BE2C (cell line): Measurements from ENCODE around the gene PRPS1.

Experiments used
- DNase-seq: peaks from one replicate; pipeline ENCODE4 v3.0.0-alpha.2; 2020
- H3K27me3 ChIP-seq: fragments of 250-450 bp; sonication (Bioruptor Pico); 2 replicates; pipeline ENCODE4 v1.5.1; 2020; ENCODE audit warnings: mild to moderate bottlenecking
- H3K36me3 ChIP-seq: fragments of 250-450 bp; sonication (Bioruptor Pico); 2 replicates; pipeline ENCODE4 v1.5.1; 2020; ENCODE audit warnings: mild to moderate bottlenecking
- H3K4me1 ChIP-seq: fragments of 250-450 bp; sonication (Bioruptor Pico); 2 replicates; pipeline ENCODE4 v1.5.1; 2020
- H3K4me3 ChIP-seq: 2 replicates; pipeline ENCODE4 v1.5.1; 2011; ENCODE audit warnings: low read depth, low read length
- H3K9me3 ChIP-seq: fragments of 250-450 bp; sonication (Bioruptor Pico); 2 replicates; pipeline ENCODE4 v1.5.1; 2020
- TF ChIP-seq, protein P1 (sequence below): IDR thresholded peaks from 2 replicates; pipeline ENCODE4 v1.5.1; 2012; ENCODE audit warnings: mild to moderate bottlenecking, low read depth, low read length

The PRPS1 gene

DNA sequence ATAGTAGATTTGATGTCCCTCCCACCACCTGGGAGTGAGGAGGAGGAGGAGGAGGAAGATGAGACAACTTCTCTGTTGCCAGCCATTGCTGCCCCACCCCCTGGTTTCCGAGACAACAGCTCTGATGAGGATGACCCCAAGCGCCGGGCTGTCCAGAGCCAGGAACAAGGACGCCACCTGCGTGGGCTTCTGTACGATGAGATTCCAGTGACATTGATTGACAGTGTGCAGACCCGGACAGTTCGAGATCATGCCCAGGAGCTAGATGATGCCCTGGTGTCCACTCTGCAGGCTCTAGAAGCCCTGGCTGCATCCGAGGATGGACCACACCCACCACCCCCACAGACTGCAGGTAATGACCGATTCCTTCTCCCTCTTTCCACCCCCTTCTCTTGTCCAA, 30.5 kb upstream of the PRPS1 start:
- Histone ChIP-seq H3K9me3 (no peaks in the 10 kb centered on the region), H3K27me3 (no peaks in the 10 kb centered on the region), H3K4me3 (no peak overlapping the region), H3K4me1 (no peaks in the 10 kb centered on the region), H3K36me3 (no peaks in the 10 kb centered on the region)
- DNase-seq = no peak
- TF ChIP-seq, protein P1, sequence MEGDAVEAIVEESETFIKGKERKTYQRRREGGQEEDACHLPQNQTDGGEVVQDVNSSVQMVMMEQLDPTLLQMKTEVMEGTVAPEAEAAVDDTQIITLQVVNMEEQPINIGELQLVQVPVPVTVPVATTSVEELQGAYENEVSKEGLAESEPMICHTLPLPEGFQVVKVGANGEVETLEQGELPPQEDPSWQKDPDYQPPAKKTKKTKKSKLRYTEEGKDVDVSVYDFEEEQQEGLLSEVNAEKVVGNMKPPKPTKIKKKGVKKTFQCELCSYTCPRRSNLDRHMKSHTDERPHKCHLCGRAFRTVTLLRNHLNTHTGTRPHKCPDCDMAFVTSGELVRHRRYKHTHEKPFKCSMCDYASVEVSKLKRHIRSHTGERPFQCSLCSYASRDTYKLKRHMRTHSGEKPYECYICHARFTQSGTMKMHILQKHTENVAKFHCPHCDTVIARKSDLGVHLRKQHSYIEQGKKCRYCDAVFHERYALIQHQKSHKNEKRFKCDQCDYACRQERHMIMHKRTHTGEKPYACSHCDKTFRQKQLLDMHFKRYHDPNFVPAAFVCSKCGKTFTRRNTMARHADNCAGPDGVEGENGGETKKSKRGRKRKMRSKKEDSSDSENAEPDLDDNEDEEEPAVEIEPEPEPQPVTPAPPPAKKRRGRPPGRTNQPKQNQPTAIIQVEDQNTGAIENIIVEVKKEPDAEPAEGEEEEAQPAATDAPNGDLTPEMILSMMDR = no peak

DNA sequence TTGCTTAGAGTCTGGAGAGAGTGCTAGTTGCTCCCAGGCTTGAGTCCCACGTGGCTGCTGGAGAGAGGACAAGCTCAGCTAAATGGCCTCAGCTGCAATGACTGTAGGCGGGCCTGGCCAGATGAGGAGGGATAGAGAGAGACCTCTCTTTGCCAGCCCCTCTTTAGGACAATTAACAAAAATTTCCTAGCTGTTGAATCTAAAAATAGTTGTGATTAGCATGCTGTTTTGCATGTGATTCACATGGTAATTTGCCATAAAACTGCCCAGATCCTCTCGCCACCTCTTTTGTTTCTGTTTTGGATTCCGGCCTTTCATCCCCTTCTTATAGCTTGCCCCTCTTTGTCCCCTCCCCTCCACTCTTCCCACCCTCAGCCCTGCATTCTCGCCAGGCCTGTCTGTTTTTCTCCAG, 28.9 kb upstream of the PRPS1 start:
- Histone ChIP-seq H3K4me1 (no peaks in the 10 kb centered on the region), H3K36me3 (no peaks in the 10 kb centered on the region), H3K4me3 (no peak overlapping the region), H3K27me3 (no peaks in the 10 kb centered on the region), H3K9me3 (no peaks in the 10 kb centered on the region)
- TF ChIP-seq, protein P1 = no peak
- DNase-seq = no peak

DNA sequence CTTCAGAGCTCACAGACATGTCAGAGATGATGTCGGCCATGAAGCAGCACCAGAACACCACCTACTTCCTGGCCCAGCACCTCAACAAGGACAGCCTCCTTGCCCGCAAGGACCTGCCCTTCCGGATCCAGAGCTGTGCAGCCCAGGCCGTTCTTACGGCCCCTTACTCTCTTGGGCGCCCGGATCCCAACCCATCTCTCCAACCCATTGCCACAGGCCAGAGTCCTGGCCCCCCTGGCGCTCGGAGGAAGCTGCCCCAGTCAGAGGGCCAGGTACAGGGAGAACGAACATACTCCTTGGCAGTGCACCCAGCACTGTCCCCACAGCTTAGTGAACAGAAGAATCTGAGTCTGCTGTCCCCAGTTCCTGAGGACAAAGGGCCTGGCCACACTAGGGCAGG, 27.9 kb upstream of the PRPS1 start:
- H3K4me3 ChIP-seq = no peak overlapping the region
- TF ChIP-seq, protein P1 = no peak
- H3K27me3 ChIP-seq = no peaks in the 10 kb centered on the region
- no peaks in the 10 kb centered on the region for H3K36me3 ChIP-seq
- H3K4me1 ChIP-seq = no peaks in the 10 kb centered on the region
- no peak for DNase-seq
- H3K9me3 ChIP-seq = no peaks in the 10 kb centered on the region

DNA sequence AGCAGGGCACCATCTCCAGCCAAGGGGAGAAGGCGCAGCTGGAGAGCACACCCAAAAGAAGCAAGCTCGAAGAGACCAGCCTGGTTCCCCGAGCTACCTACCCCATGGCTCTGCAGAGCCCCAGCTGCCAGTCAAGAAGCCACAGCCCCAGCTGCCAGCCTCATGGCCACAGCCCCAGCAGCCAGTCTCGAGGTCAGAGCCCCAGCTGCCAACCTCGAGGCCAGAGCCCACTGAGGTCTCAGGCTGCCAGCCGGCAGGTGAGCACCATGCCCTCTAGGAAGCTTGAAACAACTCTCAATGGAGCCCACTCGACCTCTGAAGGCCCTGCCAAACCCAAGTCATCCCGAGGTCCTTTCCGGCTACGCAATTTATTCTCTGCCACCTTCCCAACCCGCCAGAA, 27.0 kb upstream of the PRPS1 start:
- H3K9me3 ChIP-seq = no peaks in the 10 kb centered on the region
- H3K4me1 ChIP-seq = no peaks in the 10 kb centered on the region
- DNase-seq = no peak
- TF ChIP-seq, protein P1 = no peak
- H3K4me3 ChIP-seq = no peak overlapping the region
- H3K36me3 ChIP-seq = no peaks in the 10 kb centered on the region
- no peaks in the 10 kb centered on the region for H3K27me3 ChIP-seq

DNA sequence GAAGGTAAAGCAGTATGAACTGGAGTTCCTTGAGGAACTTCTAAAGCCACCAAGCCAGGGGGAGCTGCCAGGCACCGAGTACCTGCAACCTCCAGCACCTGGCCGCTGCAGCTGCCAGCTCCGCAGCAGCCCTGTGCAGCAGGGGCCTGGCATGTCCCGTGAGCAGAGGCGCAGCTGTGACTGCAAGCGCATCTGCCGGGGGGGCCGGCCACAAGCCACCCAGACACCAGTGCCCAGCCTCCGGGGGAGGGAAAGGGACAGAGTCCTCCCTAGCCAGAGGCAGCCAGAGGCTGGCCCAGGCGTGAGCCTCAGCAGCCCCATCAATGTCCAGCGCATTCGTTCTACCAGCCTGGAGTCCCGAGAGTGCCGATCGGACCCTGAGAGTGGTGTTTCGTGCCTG, 26.6 kb upstream of the PRPS1 start:
- no peaks in the 10 kb centered on the region for H3K27me3 ChIP-seq
- TF ChIP-seq, protein P1 = no peak

DNA sequence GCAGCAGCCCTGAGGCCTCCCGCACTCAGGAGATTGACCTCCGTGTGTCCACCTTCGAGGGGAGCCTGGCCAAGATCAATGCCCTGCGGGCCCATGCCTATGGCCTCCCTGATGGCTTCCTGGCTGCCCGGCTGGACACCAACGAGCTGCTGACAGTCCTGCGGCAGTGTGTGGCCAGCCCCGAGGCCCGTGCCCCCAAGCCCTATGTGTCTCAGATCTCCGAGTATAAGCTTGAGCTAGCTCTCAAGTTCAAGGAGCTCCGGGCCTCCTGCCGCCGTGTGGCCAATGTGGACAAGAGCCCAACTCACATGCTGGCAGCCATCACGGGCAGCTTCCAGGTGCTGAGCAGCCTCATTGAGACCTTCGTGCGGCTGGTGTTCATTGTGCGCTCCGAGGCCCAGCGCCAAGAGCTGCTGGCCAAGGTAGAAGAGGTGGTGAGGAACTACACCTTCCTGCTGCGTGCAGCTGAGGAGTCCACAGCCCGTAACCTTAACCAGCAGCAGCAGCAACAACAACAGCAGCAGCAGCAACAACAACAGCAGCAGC, 25.5 kb upstream of the PRPS1 start:
- H3K4me3 ChIP-seq = no peak overlapping the region
- no peaks in the 10 kb centered on the region for H3K4me1 ChIP-seq
- DNase-seq = no peak
- H3K27me3 ChIP-seq = no peaks in the 10 kb centered on the region
- no peaks in the 10 kb centered on the region for H3K9me3 ChIP-seq
- TF ChIP-seq, protein P1 = no peak
- no peaks in the 10 kb centered on the region for H3K36me3 ChIP-seq

More for the DNA sequence above, 26.6 kb upstream of the PRPS1 start:
- Histone ChIP-seq H3K4me3 (no peak overlapping the region), H3K9me3 (no peaks in the 10 kb centered on the region), H3K36me3 (no peaks in the 10 kb centered on the region), H3K4me1 (no peaks in the 10 kb centered on the region)
- DNase-seq = no peak
